Middle frontal gyrus (tissue), 1 donor: ENCODE results near the gene YTHDC1.
"Not testable (repeated sequence)": the region's sequence is repeated elsewhere in the genome, so short reads cannot be mapped to it uniquely, and the experiment has no call there.

Source experiments
- DNase-seq: peaks from one replicate; pipeline ENCODE4 v3.0.0-alpha.2; 2015; ENCODE audit warnings: low spot score; ENCODE audit errors: extremely low spot score

YTHDC1 gene

GRCh38 chr4:68291256-68291655 is 58.6 kb downstream of the YTHDC1 start:
- no peak for DNase-seq

GRCh38 chr4:68288393-68288740 is 61.5 kb downstream of the YTHDC1 start:
- DNase-seq, result no peak

- DNase-seq, result no peak
These were observed 62.0 kb downstream of the YTHDC1 start for GRCh38 chr4:68287704-68288392.

GRCh38 chr4:68283714-68284113 is 66.2 kb downstream of the YTHDC1 start:
- DNase-seq, result no peak

- DNase-seq, result no peak
These were observed 66.8 kb downstream of the YTHDC1 start for GRCh38 chr4:68283095-68283494.

- not testable (repeated sequence) for DNase-seq
These were observed 67.8 kb downstream of the YTHDC1 start for GRCh38 chr4:68281796-68282740.

- DNase-seq, result no peak
These were observed 71.9 kb downstream of the YTHDC1 start for GRCh38 chr4:68278029-68278428.

- no peak for DNase-seq
These were observed 72.3 kb downstream of the YTHDC1 start for GRCh38 chr4:68277627-68278026.

GRCh38 chr4:68272860-68273259 is 77.0 kb downstream of the YTHDC1 start:
- DNase-seq, result no peak

GRCh38 chr4:68272380-68272779 is 77.5 kb downstream of the YTHDC1 start:
- no peak for DNase-seq

GRCh38 chr4:68271851-68272357 is 78.0 kb downstream of the YTHDC1 start:
- peak; percentile 64 for DNase-seq

GRCh38 chr4:68267433-68267944 is 82.4 kb downstream of the YTHDC1 start:
- no peak for DNase-seq

- DNase-seq, result no peak
These were observed 84.9 kb downstream of the YTHDC1 start for GRCh38 chr4:68264875-68265565.
